WTC11 (cell line): ENCODE data around the gene ZDHHC14. TPM values are rescaled to one million over a fixed set of nuclear protein-coding genes. Genes with fewer than 3 reads are reported as not detected.

Experiments used
- ATAC-seq: fragments of 200-7000 bp; cut with Tn5 transposase; 2 replicates; pipeline ENCODE4 v1.10.0; 2021; ENCODE audit warnings: mild to moderate bottlenecking, moderate library complexity
- CTCF ChIA-PET: fragments of 300-600 bp; sonication (Branson Sonifier 250); formaldehyde crosslinking; loops from one replicate; lab custom pipeline; 2021; ENCODE audit warnings: antibody characterized with exemption; lab: Charles Lee
- POLR2A ChIA-PET: fragments of 350-600 bp; sonication (Branson Sonifier 250); formaldehyde crosslinking; loops from one replicate; lab custom pipeline; 2021; ENCODE audit warnings: antibody characterized with exemption; lab: Charles Lee
- DNase-seq: peaks from one replicate; pipeline ENCODE4 v3.0.0; 2021; ENCODE audit warnings: low spot score
- H3K27ac Mint-ChIP-seq: 2 replicates; pipeline ENCODE4 v1.8.0; 2021; ENCODE audit warnings: mixed read lengths
- H3K27me3 Mint-ChIP-seq: 2 replicates; pipeline ENCODE4 v1.8.0; 2021; ENCODE audit warnings: low read depth, mild to moderate bottlenecking, moderate library complexity, mixed read lengths
- H3K36me3 Mint-ChIP-seq: 2 replicates; pipeline ENCODE4 v1.8.0; 2021; ENCODE audit warnings: mixed read lengths
- H3K4me1 Mint-ChIP-seq: 2 replicates; pipeline ENCODE4 v1.8.0; 2022; ENCODE audit warnings: mixed read lengths
- H3K4me3 Mint-ChIP-seq: 2 replicates; pipeline ENCODE4 v1.8.0; 2021; ENCODE audit warnings: mild to moderate bottlenecking, moderate library complexity, mixed read lengths
- H3K9me3 Mint-ChIP-seq: 2 replicates; pipeline ENCODE4 v1.8.0; 2021; ENCODE audit warnings: mixed read lengths
- ARID4B ChIP-seq: sonication (generic); formaldehyde crosslinking; IDR thresholded peaks from 2 replicates; pipeline ENCODE4 v1.8.0; 2023; ENCODE audit warnings: missing genetic modification reagents, mild to moderate bottlenecking, borderline replicate concordance
- ATF2 ChIP-seq: sonication (generic); formaldehyde crosslinking; IDR thresholded peaks from 2 replicates; pipeline ENCODE4 v1.8.1; 2022; ENCODE audit warnings: low read depth, missing genetic modification reagents, borderline replicate concordance
- ATF6 ChIP-seq: sonication (generic); formaldehyde crosslinking; IDR thresholded peaks from 2 replicates; pipeline ENCODE4 v1.8.1; 2023; ENCODE audit warnings: mild to moderate bottlenecking, missing genetic modification reagents
- FOXP4 ChIP-seq: sonication (generic); formaldehyde crosslinking; IDR thresholded peaks from 2 replicates; pipeline ENCODE4 v1.8.0; 2022; ENCODE audit warnings: mild to moderate bottlenecking, missing genetic modification reagents
- GTF2I ChIP-seq: fragments of 250-450 bp; sonication (Bioruptor Pico); conservative IDR thresholded peaks from 2 replicates; pipeline ENCODE4 v1.4.0; 2021; ENCODE audit warnings: mild to moderate bottlenecking
- MLX ChIP-seq: sonication (generic); formaldehyde crosslinking; IDR thresholded peaks from 2 replicates; pipeline ENCODE4 v1.8.1; 2023; ENCODE audit warnings: mild to moderate bottlenecking, missing genetic modification reagents, moderate library complexity
- NFATC4 ChIP-seq: fragments of 250-450 bp; sonication (Bioruptor Pico); IDR thresholded peaks from 2 replicates; pipeline ENCODE4 v1.9.0; 2021; ENCODE audit warnings: mild to moderate bottlenecking
- NFYB ChIP-seq: sonication (generic); formaldehyde crosslinking; conservative IDR thresholded peaks from 2 replicates; pipeline ENCODE4 v1.8.0; 2022; ENCODE audit warnings: low read depth, missing genetic modification reagents
- RELA ChIP-seq: sonication (generic); formaldehyde crosslinking; IDR thresholded peaks from 2 replicates; pipeline ENCODE4 v1.8.1; 2022; ENCODE audit warnings: missing genetic modification reagents, mild to moderate bottlenecking, borderline replicate concordance
- ZNF317 ChIP-seq: sonication (generic); formaldehyde crosslinking; IDR thresholded peaks from 2 replicates; pipeline ENCODE4 v1.8.1; 2023; ENCODE audit warnings: low read depth, mild to moderate bottlenecking, moderate library complexity, missing genetic modification reagents, borderline replicate concordance
- ZNF512 ChIP-seq: sonication (generic); formaldehyde crosslinking; IDR thresholded peaks from 2 replicates; pipeline ENCODE4 v1.8.1; 2022; ENCODE audit warnings: missing genetic modification reagents, borderline replicate concordance
- total RNA-seq: library from RNA; stranded (reverse); gene quantifications from 3 replicates; pipeline ENCODE4 v1.2.3, GENCODE V29; 2021
- TF ChIP-seq, protein P1 (sequence below): sonication (generic); formaldehyde crosslinking; IDR thresholded peaks from 2 replicates; pipeline ENCODE4 v1.8.1; 2022; ENCODE audit warnings: low read depth, mild to moderate bottlenecking, moderate library complexity, missing genetic modification reagents, borderline replicate concordance

ZDHHC14 gene
- total RNA-seq, 1 experiment from 2014 or later = 6.6 TPM

- H3K9me3 Mint-ChIP-seq = no peaks in the 10 kb centered on the region
- no peaks in the 10 kb centered on the region for H3K36me3 Mint-ChIP-seq
- ChIA-PET CTCF (no interaction called here), POLR2A (no interaction called here)
- no peaks in the 10 kb centered on the region for H3K27me3 Mint-ChIP-seq
- H3K4me1 Mint-ChIP-seq = peaks cover 4% of the 10 kb centered on the region; the same call in 1 of the 2 replicates
- DNase-seq (no peak), ATAC-seq (no peak)
- H3K4me3 Mint-ChIP-seq = no peak overlapping the region
- TF ChIP-seq MLX (no peak), ATF2 (CRISPR knock-in tag) (no peak), NFATC4 (CRISPR knock-in tag) (no peak), ZNF317 (CRISPR knock-in tag) (no peak)
- TF ChIP-seq, all 79 proteins: peak for 0
- H3K27ac Mint-ChIP-seq = no peak overlapping the region
These were observed 274.1 kb downstream of the ZDHHC14 start for GRCh38 chr6:157655139-157655538.

DNA sequence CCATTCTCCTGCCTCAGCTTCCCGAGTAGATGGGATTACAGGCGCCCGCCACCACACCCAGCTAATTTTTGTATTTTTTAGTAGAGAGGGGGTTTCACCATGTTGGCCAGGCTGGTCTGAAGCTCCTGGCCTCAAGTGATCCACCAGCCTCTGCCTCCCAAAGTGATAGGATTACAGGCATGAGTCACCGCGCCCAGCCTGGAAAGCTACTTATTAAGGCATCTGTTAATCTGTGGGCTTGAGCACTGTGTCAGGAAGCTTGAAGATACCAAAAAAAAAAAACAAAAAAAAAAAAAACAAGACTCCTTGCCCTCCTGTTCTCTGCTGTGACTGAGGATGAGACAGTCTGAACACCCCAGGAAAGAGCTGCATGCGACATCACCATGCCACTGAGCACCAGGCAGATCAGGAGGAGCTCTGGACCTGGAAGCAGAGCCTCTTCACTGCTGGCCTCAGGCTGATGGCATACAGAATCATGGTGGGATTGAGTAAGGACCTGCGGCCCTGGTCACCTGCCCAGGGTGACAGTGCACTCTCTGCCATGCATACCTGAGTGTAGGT is 275.5 kb downstream of the ZDHHC14 start:
- CTCF ChIA-PET = interaction anchor here (0.7 kb wide), 1 partner anchor 82 kb away, joined by 3 read pairs; no protein-coding TSS in a partner anchor
- Mint-ChIP-seq H3K4me1 (peaks cover 14% of the 10 kb centered on the region), H3K36me3 (no peaks in the 10 kb centered on the region), H3K27ac (no peak overlapping the region), H3K9me3 (no peaks in the 10 kb centered on the region), H3K4me3 (no peak overlapping the region), H3K27me3 (no peaks in the 10 kb centered on the region)
- no peak for DNase-seq
- ATAC-seq = no peak
- TF ChIP-seq, protein P1, sequence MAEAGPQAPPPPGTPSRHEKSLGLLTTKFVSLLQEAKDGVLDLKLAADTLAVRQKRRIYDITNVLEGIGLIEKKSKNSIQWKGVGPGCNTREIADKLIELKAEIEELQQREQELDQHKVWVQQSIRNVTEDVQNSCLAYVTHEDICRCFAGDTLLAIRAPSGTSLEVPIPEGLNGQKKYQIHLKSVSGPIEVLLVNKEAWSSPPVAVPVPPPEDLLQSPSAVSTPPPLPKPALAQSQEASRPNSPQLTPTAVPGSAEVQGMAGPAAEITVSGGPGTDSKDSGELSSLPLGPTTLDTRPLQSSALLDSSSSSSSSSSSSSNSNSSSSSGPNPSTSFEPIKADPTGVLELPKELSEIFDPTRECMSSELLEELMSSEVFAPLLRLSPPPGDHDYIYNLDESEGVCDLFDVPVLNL (CRISPR knock-in tag) = no peak
- TF ChIP-seq ATF6 (CRISPR knock-in tag) (no peak), FOXP4 (no peak), ARID4B (no peak), GTF2I (CRISPR knock-in tag) (no peak), RELA (CRISPR knock-in tag) (no peak), ZNF512 (CRISPR knock-in tag) (no peak), NFYB (CRISPR knock-in tag) (no peak)
- POLR2A ChIA-PET = interaction anchor here (0.6 kb wide), 1 partner anchor 39 kb away, joined by 4 read pairs; no protein-coding TSS in a partner anchor
